ENCODE data around the gene DENND4A.

GRCh38 chr15:65821070-65821469 is 29.0 kb upstream of the DENND4A start:
- TF ChIP-seq PKNOX1 (IDR thresholded peaks at IDR 0.05): no peak
- TF ChIP-seq ZNF384 (IDR thresholded peaks at IDR 0.05): no peak
- TF ChIP-seq FOXA1 (IDR thresholded peaks at IDR 0.05): no peak
